Heart right ventricle (tissue), 16 donors: ENCODE data around the gene AMZ2. TPM values are rescaled to one million over a fixed set of nuclear protein-coding genes. Genes with fewer than 3 reads are reported as not detected.

Source experiments
- ATAC-seq, 8 donors: fragments of 200-7000 bp; cut with Tn5 transposase; one replicate each; pipeline ENCODE4 v1.9.1; 2020; ENCODE audit warnings: mild to moderate bottlenecking in 8 of 8, moderate library complexity in 8 of 8, moderate number of reproducible peaks in 1 of 8
- DNase-seq, 2 donors: peaks; one replicate each; pipeline ENCODE4 v3.0.0-alpha.2; 2020
- H3K27ac ChIP-seq, 10 donors: fragments of 200-600 bp; sonication (generic) in 2 of 10; one replicate each; pipeline versions ENCODE4 v1.5.0 to v1.8.0; 2020 to 2022; ENCODE audit warnings: mild to moderate bottlenecking in 3 of 10
- H3K27me3 ChIP-seq, 7 donors: fragments of 200-600 bp; one replicate each; pipeline ENCODE4 v1.8.0; 2021 to 2022; ENCODE audit warnings: mild to moderate bottlenecking in 2 of 7
- H3K36me3 ChIP-seq, 9 donors: fragments of 200-600 bp; sonication (generic) in 1 of 9; one replicate each; pipeline versions ENCODE4 v1.5.0 to v1.8.0; 2020 to 2022; ENCODE audit warnings: mild to moderate bottlenecking in 2 of 9
- H3K4me1 ChIP-seq, 9 donors: fragments of 200-600 bp; sonication (generic) in 1 of 9; one replicate each; pipeline versions ENCODE4 v1.5.0 to v1.8.0; 2020 to 2022; ENCODE audit warnings: mild to moderate bottlenecking in 4 of 9
- H3K4me3 ChIP-seq, 10 donors: fragments of 200-600 bp; sonication (generic) in 2 of 10; one replicate each; pipeline versions ENCODE4 v1.5.0 to v1.8.0; 2020 to 2022; ENCODE audit warnings: mild to moderate bottlenecking in 7 of 10, moderate library complexity in 2 of 10
- H3K9me3 ChIP-seq, 11 donors: fragments of 200-600 bp in 10 of 11; sonication (generic) in 2 of 11; one replicate each; pipeline versions ENCODE4 v1.5.0 to v1.8.0; 2013 to 2022; ENCODE audit warnings: mild to moderate bottlenecking in 2 of 11, control low read depth in 1 of 11, moderate library complexity in 1 of 11
- WGBS, 2 donors: extraction: QIAGEN DNeasy Blood & Tissue Kit; methylation state at CpG; one replicate each; pipeline ENCODE4 v1.1.7; 2013; ENCODE audit warnings: inconsistent platforms in 1 of 2; 5-methylcytosine and 5-hydroxymethylcytosine counted together
- intact Hi-C, 10 donors: fragments of 100-400 bp; cut with DNase I; formaldehyde crosslinking; loops; one replicate each; pipeline versions ENCODE4 v1.11.1 to v1.14.2; 2022
- polyA plus RNA-seq, 2 donors: library from polyadenylated mRNA; stranded (reverse); fragments of 200-250 nt; gene quantifications; one replicate each; pipeline ENCODE4 v1.2.3, GENCODE V29; 2013
- total RNA-seq, 10 donors: library from RNA; stranded (reverse); fragmentation: NEBNext Ultra II Directional in 3 of 10; extraction: Animal tissue kit (Norgen Biotek cat#: 25700) in 3 of 10; gene quantifications; one replicate each; pipeline versions ENCODE4 v1.2.1 to v1.2.4, GENCODE V29; 2021 to 2023
- TF ChIP-seq, protein P1 (sequence below), 9 donors: fragments of 200-600 bp; sonication (generic) in 2 of 9; IDR thresholded peaks; one replicate each; pipeline versions ENCODE4 v1.5.0 to v1.8.0; 2021 to 2022; ENCODE audit warnings: antibody characterized with exemption in 9 of 9, mild to moderate bottlenecking in 5 of 9, moderate library complexity in 1 of 9
- donor health status: Arrhythmogenic right ventricular cardiomyopathy.
- donor health status: ischemic (EF 13 %, LVEDD 7.1; RV severe dilation, severe dysfunction).
- donor health status: healthy with polysubstance abuse.
- donor health status: DM: no; HTN: yes; CAD: no.
- donor health status: DM: no; HTN: no; CAD: no.
- donor health status: ischemic (EF 25% LVEDD 6.9; RV normal size, moderate dysfunction).
- donor health status: ischemic (EF 25% LVEDD 5.7; RV mildly dilated, moderate dysfunction).
- donor health status: healthy.
- donor health status: DM: yes; HTN: yes; CAD: no.
- donor health status: Ischemic cardiomyopathy.
- donor health status: ischemic (EF 35%, LVEDD 5.7; RV mildly dilated, moderate dysfunction).
- donor health status: nonischemic (EF 11% LVEDD 7.7; RV severe dilation, severe dysfunction).
- donor health status: DM: yes; HTN: yes; CAD: no.
- donor health status: PGD.
- donor health status: ischemic (EF 29% LVEDD 5.4; RV normal size, mild dysfunction).
- donor health status: nonischemic (EF 23%, LVEDD 6.1; RV moderate dilation, normal function).

Gene AMZ2
- total and polyA plus RNA-seq, 12 donors: 41.6 to 140 (median 106) TPM

DNA sequence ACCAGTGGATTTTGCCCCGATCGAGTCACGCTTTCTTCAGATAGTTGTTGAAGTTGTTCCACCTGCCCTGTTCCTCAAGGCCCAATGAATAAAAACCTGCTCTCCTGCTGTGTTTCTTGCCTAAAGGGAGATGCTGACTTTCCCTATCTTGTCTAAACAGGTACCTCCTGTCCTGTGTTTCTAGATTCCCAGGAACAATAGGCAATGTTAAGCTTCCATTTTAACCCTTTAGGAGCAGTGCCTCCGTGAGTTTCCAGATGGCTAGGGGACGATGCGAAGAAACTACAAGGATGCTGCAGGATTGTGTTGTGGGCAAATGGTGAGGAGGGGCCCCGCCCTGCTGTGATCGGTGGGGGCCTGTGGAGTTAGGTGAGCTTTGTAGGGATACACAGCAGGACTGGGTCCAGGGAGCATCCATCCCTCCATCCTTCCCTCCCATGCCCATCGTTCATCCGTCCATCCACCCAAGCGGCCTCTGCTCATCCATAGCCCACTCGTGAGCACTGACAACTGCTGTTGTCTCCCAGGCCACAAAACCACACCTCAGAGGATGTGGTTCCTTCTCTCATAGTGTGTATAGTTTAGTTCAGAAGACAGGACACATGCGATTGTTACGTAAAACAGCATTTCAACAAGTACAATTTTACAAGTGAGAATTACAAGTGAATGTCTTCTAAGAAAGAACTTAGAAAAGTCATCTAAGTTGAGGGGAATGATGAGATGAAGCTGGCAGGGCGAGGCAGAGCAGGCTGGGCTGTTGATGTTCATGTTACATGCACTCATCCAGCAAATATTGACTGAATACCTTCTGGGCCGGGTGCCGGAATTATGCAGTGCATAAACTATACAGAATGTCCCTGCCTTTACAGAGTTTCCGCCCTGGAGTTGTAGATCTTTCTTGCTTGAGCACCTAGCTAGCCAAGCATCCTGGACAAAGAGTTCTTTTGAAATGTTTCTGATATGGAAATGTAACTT is 48.7 kb downstream of the AMZ2 start:
- DNase-seq (no peak), ATAC-seq (peak in 1 of 8 donors; percentile 29)
- 92 to 93% methylated on average over 18 of the region's 18 CpGs for WGBS, 2 donors
- Histone ChIP-seq H3K27ac (peak overlapping the region in 1 of 10 donors; percentile 79), H3K36me3 (no peaks in the 10 kb centered on the region), H3K9me3 (no peaks in the 10 kb centered on the region), H3K4me1 (peaks cover 0 to 48% (median 10%) of the 10 kb centered on the region in 9 donors), H3K27me3 (peaks cover 0 to 34% (median 14%) of the 10 kb centered on the region in 7 donors), H3K4me3 (no peak overlapping the region)
- TF ChIP-seq, protein P1, sequence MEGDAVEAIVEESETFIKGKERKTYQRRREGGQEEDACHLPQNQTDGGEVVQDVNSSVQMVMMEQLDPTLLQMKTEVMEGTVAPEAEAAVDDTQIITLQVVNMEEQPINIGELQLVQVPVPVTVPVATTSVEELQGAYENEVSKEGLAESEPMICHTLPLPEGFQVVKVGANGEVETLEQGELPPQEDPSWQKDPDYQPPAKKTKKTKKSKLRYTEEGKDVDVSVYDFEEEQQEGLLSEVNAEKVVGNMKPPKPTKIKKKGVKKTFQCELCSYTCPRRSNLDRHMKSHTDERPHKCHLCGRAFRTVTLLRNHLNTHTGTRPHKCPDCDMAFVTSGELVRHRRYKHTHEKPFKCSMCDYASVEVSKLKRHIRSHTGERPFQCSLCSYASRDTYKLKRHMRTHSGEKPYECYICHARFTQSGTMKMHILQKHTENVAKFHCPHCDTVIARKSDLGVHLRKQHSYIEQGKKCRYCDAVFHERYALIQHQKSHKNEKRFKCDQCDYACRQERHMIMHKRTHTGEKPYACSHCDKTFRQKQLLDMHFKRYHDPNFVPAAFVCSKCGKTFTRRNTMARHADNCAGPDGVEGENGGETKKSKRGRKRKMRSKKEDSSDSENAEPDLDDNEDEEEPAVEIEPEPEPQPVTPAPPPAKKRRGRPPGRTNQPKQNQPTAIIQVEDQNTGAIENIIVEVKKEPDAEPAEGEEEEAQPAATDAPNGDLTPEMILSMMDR (IDR thresholded peaks at IDR 0.05): no peak
- intact Hi-C loops: loop anchor here in 1 of 10 donors (10.0 kb wide), 1 partner anchor 98 kb away; no protein-coding TSS in a partner anchor

DNA sequence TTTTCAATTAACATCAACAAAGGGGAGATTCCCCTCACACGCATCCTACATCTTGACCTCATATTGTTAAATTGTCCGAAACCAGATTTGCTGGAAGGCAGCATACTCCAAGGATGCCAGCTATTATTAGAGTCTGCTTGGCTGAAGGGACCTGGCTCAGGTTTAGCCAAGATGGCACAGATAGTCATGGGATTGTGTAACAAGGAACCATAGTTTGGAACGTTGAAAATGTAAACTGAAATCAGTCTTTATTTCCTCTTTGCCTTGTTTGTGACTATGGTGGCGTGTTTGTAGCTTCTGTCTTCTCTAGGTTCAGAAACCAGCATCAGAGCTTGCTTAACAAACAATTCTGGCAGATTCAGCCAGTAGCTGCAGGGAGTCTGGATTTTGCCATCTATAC is 49.4 kb downstream of the AMZ2 start:
- TF ChIP-seq, protein P1 (IDR thresholded peaks at IDR 0.05): no peak
- WGBS, 2 donors: 75 to 77% methylated on average over 4 of the region's 4 CpGs
- Histone ChIP-seq H3K36me3 (no peaks in the 10 kb centered on the region), H3K27ac (peak overlapping the region in 1 of 10 donors; percentile 79), H3K9me3 (no peaks in the 10 kb centered on the region), H3K27me3 (peaks cover 0 to 34% (median 12%) of the 10 kb centered on the region in 7 donors), H3K4me1 (peaks cover 0 to 45% (median 7%) of the 10 kb centered on the region in 9 donors), H3K4me3 (no peak overlapping the region)
- intact Hi-C loops: loop anchor here in 1 of 10 donors (10.0 kb wide), 1 partner anchor 98 kb away; no protein-coding TSS in a partner anchor
- DNase-seq (no peak), ATAC-seq (no peak)

DNA sequence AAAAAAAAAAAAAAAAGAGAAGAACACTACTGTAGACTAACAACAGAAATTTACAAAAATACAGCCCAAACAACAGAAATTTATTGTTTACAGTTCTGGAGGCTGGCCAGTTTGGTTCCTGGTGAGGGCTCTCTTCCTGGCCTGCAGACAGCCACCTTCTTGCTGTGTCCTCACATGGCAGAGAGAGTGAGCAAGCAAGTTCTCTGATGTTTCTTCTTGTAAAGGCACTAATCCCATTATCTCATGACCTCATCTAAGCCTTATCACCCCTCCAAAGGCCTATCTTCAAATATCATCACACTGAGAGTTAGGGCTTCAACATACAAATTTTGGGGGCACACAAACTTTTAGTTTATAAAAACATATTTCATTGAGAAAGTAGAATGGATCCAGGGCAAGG is 50.8 kb downstream of the AMZ2 start:
- intact Hi-C loops: loop anchor here in 1 of 10 donors (10.0 kb wide), 1 partner anchor 96 kb away; no protein-coding TSS in a partner anchor
- no peaks in the 10 kb centered on the region for H3K9me3 ChIP-seq
- ATAC-seq: no peak

DNA sequence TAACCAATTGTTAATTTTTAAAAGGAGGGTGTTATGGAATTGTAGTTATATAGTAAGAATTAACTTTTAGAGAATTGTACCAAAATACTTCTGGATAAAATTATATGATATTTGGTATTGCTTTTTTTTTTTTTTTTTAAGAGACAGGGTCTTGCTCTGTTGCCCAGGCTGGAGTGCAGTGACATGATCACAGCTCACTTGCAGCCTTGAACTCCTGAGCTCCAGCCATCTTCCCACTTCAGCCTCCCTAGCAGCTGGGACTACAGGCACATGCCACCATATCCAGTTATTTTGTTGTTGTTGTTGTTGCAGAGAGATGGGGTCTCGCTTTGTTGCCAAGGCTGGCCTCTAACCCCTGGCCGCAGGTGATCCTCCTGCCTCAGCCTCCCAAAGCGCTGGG is 52.0 kb downstream of the AMZ2 start:
- TF ChIP-seq, protein P1 (IDR thresholded peaks at IDR 0.05): no peak
- H3K4me3 ChIP-seq: no peak overlapping the region
- peaks cover 0 to 34% (median 0%) of the 10 kb centered on the region in 9 donors for H3K4me1 ChIP-seq
- no peaks in the 10 kb centered on the region for H3K9me3 ChIP-seq
- WGBS, 2 donors: 96% methylated on average over 3 of the region's 3 CpGs
- no peak overlapping the region for H3K27ac ChIP-seq
- ATAC-seq: no peak
- peaks cover 0 to 13% (median 0%) of the 10 kb centered on the region in 7 donors for H3K27me3 ChIP-seq
- DNase-seq: no peak
- intact Hi-C loops: loop anchor here in 1 of 10 donors (10.0 kb wide), 1 partner anchor 95 kb away; no protein-coding TSS in a partner anchor
- H3K36me3 ChIP-seq: no peaks in the 10 kb centered on the region

More for the DNA sequence above, 50.8 kb downstream of the AMZ2 start:
- Histone ChIP-seq H3K4me3 (no peak overlapping the region), H3K36me3 (no peaks in the 10 kb centered on the region), H3K4me1 (peaks cover 0 to 33% (median 0%) of the 10 kb centered on the region in 9 donors), H3K27ac (no peak overlapping the region), H3K27me3 (peaks cover 0 to 24% (median 8%) of the 10 kb centered on the region in 7 donors)
- DNase-seq: no peak
- TF ChIP-seq, protein P1 (IDR thresholded peaks at IDR 0.05): no peak
